Hindlimb muscle (tissue), 1 donor: ENCODE data around the gene SLC45A1. TPM values are rescaled to one million over a fixed set of nuclear protein-coding genes. Genes with fewer than 3 reads are reported as not detected.

ENCODE experiments used
- DNase-seq: peaks from one replicate; pipeline ENCODE4 v3.0.0-alpha.2; 2013
- polyA plus RNA-seq: library from polyadenylated mRNA; unstranded; fragments of 120-200 nt; gene quantifications from one replicate; pipeline ENCODE4 v1.2.1, GENCODE V29; 2013; ENCODE audit not compliant: insufficient read length

SLC45A1 gene
- polyA plus RNA-seq, 1 donor: 0.81 TPM

- no peak for DNase-seq
Measured at GRCh38 chr1:8356256-8357209, 38.6 kb downstream of the SLC45A1 start.

- DNase-seq: no peak
Measured at GRCh38 chr1:8357329-8358101, 39.6 kb downstream of the SLC45A1 start.

GRCh38 chr1:8358241-8358896, 40.5 kb downstream of the SLC45A1 start:
- DNase-seq: no peak

GRCh38 chr1:8358897-8359616, 41.1 kb downstream of the SLC45A1 start:
- DNase-seq: no peak

GRCh38 chr1:8359617-8360481, 41.9 kb downstream of the SLC45A1 start:
- DNase-seq: no peak

GRCh38 chr1:8360493-8361197, 42.7 kb downstream of the SLC45A1 start:
- no peak for DNase-seq

- no peak for DNase-seq
Measured at GRCh38 chr1:8361198-8361849, 43.4 kb downstream of the SLC45A1 start.

- no peak for DNase-seq
Measured at GRCh38 chr1:8362701-8363101, 44.8 kb downstream of the SLC45A1 start.

GRCh38 chr1:8363186-8363766, 45.4 kb downstream of the SLC45A1 start:
- no peak for DNase-seq

- no peak for DNase-seq
Measured at GRCh38 chr1:8363767-8364301, 45.9 kb downstream of the SLC45A1 start.

- no peak for DNase-seq
Measured at GRCh38 chr1:8364528-8365442, 46.9 kb downstream of the SLC45A1 start.

- DNase-seq: no peak
Measured at GRCh38 chr1:8365661-8366362, 47.9 kb downstream of the SLC45A1 start.

- DNase-seq: no peak
Measured at GRCh38 chr1:8367571-8368194, 49.8 kb downstream of the SLC45A1 start.

- no peak for DNase-seq
Measured at GRCh38 chr1:8368956-8369639, 51.2 kb downstream of the SLC45A1 start.

GRCh38 chr1:8370046-8370881, 52.4 kb downstream of the SLC45A1 start:
- no peak for DNase-seq
